Measurements from ENCODE around the gene SOCS3. TPM values are rescaled to one million over a fixed set of nuclear protein-coding genes. Genes with fewer than 3 reads are reported as not detected.

The SOCS3 gene
- total and polyA plus RNA-seq, 4 donors: 65.8 to 545 (median 113) TPM

GRCh38 chr17:78351449-78352006 lies 8.3 kb downstream of the SOCS3 start:
- Histone ChIP-seq H3K27me3 (ENCODE audit: control insufficient read depth in 3 of 3, insufficient read depth in 3 of 3, low read length in 2 of 3) (no peaks in the 10 kb centered on the region), H3K4me1 (ENCODE audit: control insufficient read depth in 5 of 5, insufficient read depth in 5 of 5, low read length in 5 of 5) (peaks cover 13 to 37% (median 25%) of the 10 kb centered on the region in 5 donors), H3K27ac (ENCODE audit: low read depth in 1 of 2, low read length in 1 of 2) (peak overlapping the region; percentile 88 to 92), H3K9me3 (ENCODE audit: control insufficient read depth in 4 of 4, insufficient read depth in 3 of 4, low read length in 3 of 4) (no peaks in the 10 kb centered on the region), H3K4me3 (no peak overlapping the region), H3K36me3 (ENCODE audit: control insufficient read depth in 4 of 4, insufficient read depth in 4 of 4, low read length in 4 of 4) (peaks cover 0 to 7% (median 0%) of the 10 kb centered on the region in 4 donors), H3K9ac (ENCODE audit: insufficient read depth in 1 of 2, low read length in 2 of 2) (peak overlapping the region in 1 of 2 donors; percentile 49)
- 25% methylated on average over 15 to 16 of the region's 16 CpGs for WGBS, 2 donors
- peak; percentile 98 to 99 (median 98) for DNase-seq
- TF ChIP-seq CTCF (IDR thresholded peaks at IDR 0.05; ENCODE audit: control extremely low read depth, extremely low read depth): no peak
- peak; percentile 49 for ATAC-seq (ENCODE audit: insufficient read depth, low FRiP score)

- TF ChIP-seq CTCF (IDR thresholded peaks at IDR 0.05; ENCODE audit: control extremely low read depth, extremely low read depth): no peak
- H3K9ac ChIP-seq (ENCODE audit: insufficient read depth in 1 of 2, low read length in 2 of 2): no peak overlapping the region
- no peaks in the 10 kb centered on the region for H3K36me3 ChIP-seq (ENCODE audit: control insufficient read depth in 4 of 4, insufficient read depth in 4 of 4, low read length in 4 of 4)
- no peaks in the 10 kb centered on the region for H3K27me3 ChIP-seq (ENCODE audit: control insufficient read depth in 3 of 3, insufficient read depth in 3 of 3, low read length in 2 of 3)
- H3K4me1 ChIP-seq (ENCODE audit: control insufficient read depth in 5 of 5, insufficient read depth in 5 of 5, low read length in 5 of 5): peaks cover 13 to 41% (median 25%) of the 10 kb centered on the region in 5 donors
- no peak overlapping the region for H3K4me3 ChIP-seq
- no peaks in the 10 kb centered on the region for H3K9me3 ChIP-seq (ENCODE audit: control insufficient read depth in 4 of 4, insufficient read depth in 3 of 4, low read length in 3 of 4)
- no peak for DNase-seq
- H3K27ac ChIP-seq (ENCODE audit: low read depth in 1 of 2, low read length in 1 of 2): no peak overlapping the region
- WGBS, 2 donors: 58 to 73% methylated on average over 4 of the region's 4 CpGs
- ATAC-seq (ENCODE audit: insufficient read depth, low FRiP score): no peak
Measured at GRCh38 chr17:78349891-78350642, 9.8 kb downstream of the SOCS3 start.

GRCh38 chr17:78348055-78348770 lies 11.7 kb downstream of the SOCS3 start:
- Histone ChIP-seq H3K4me3 (no peak overlapping the region), H3K27ac (ENCODE audit: low read depth in 1 of 2, low read length in 1 of 2) (no peak overlapping the region), H3K36me3 (ENCODE audit: control insufficient read depth in 4 of 4, insufficient read depth in 4 of 4, low read length in 4 of 4) (no peaks in the 10 kb centered on the region), H3K9ac (ENCODE audit: insufficient read depth in 1 of 2, low read length in 2 of 2) (no peak overlapping the region), H3K27me3 (ENCODE audit: control insufficient read depth in 3 of 3, insufficient read depth in 3 of 3, low read length in 2 of 3) (no peaks in the 10 kb centered on the region), H3K4me1 (ENCODE audit: control insufficient read depth in 5 of 5, insufficient read depth in 5 of 5, low read length in 5 of 5) (peaks cover 17 to 42% (median 20%) of the 10 kb centered on the region in 5 donors), H3K9me3 (ENCODE audit: control insufficient read depth in 4 of 4, insufficient read depth in 3 of 4, low read length in 3 of 4) (no peaks in the 10 kb centered on the region)
- 82 to 89% methylated on average over 9 of the region's 9 CpGs for WGBS, 2 donors
- no peak for TF ChIP-seq CTCF (IDR thresholded peaks at IDR 0.05; ENCODE audit: control extremely low read depth, extremely low read depth)
- DNase-seq (no peak), ATAC-seq (ENCODE audit: insufficient read depth, low FRiP score) (no peak)

Data from lung (tissue), 12 donors.